ENCODE measurements around the gene ODC1.

ODC1 gene

DNA sequence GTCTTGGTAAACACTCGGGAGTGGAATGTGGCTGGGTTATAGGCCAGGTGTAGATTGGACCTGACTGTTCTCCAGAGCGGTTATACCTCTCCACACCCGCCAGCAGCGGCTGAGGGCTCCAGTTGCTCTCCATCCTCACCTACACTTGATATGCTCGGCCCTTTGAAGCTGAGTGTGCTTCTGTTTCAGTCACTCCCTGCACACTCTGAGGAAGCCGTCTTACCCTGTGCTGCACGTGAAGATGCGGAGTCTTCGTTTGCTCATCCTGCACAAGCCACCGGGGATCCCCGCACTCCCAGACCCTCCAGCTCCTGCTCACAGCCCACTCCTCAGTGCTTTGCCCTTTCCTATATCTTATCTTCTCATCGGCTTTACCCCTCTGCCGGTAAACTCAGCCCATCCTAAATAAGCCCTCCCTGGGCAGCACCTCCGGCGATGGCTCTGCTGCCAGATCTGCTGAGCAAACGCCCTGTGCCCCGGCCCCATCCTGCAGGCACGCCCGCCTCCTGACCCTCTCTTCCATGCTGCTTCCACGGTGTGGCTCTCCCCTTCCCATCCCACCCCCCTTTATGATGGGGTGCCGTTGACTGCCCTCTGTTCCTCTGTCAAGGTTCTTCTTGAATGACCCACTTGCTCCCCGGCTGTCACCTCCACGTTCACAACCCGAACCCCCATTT lies 47.3 kb upstream of the ODC1 start:
- Histone ChIP-seq H3K27ac (ENCODE audit: low read depth, low read length) (no peak overlapping the region), H3F3A (ENCODE audit: insufficient read depth) (no peaks in the 10 kb centered on the region), H2AFZ (ENCODE audit: low read depth, low read length, severe bottlenecking) (no peak overlapping the region), H4K20me1 (ENCODE audit: low read depth, low read length) (no peaks in the 10 kb centered on the region), H3K9me2 (replicated peaks; ENCODE audit: insufficient read depth, low read length) (no peaks in the 10 kb centered on the region), H3K36me3 (ENCODE audit: low read length) (no peaks in the 10 kb centered on the region), H3K9ac (ENCODE audit: low read length) (no peak overlapping the region), H3K79me2 (ENCODE audit: insufficient read depth, low read length) (no peaks in the 10 kb centered on the region), H3K4me3 (ENCODE audit: insufficient read depth, low read length, poor library complexity, severe bottlenecking) (no peak overlapping the region), H3K27me3 (ENCODE audit: low read length) (no peaks in the 10 kb centered on the region; the same call in 1 of the 2 replicates), H3K4me2 (ENCODE audit: low read depth, low read length, poor library complexity, severe bottlenecking) (no peak overlapping the region), H3K9me3 (ENCODE audit: insufficient read depth, low read length) (no peaks in the 10 kb centered on the region)
- no peak for TF ChIP-seq EZH2phosphoT487 (conservative IDR thresholded peaks at IDR 0.05; ENCODE audit: low read length)
- TF ChIP-seq CTCF (IDR thresholded peaks at IDR 0.05; ENCODE audit: insufficient read depth, low read length, poor library complexity, severe bottlenecking), result no peak

- Histone ChIP-seq H3K9me2 (replicated peaks; ENCODE audit: insufficient read depth, low read length) (no peaks in the 10 kb centered on the region), H3K9ac (ENCODE audit: low read length) (no peak overlapping the region), H3K27ac (ENCODE audit: low read depth, low read length) (no peak overlapping the region), H2AFZ (ENCODE audit: low read depth, low read length, severe bottlenecking) (no peak overlapping the region), H3K4me2 (ENCODE audit: low read depth, low read length, poor library complexity, severe bottlenecking) (no peak overlapping the region), H3K79me2 (ENCODE audit: insufficient read depth, low read length) (no peaks in the 10 kb centered on the region), H3K27me3 (ENCODE audit: low read length) (no peaks in the 10 kb centered on the region; the same call in 1 of the 2 replicates), H3K4me3 (ENCODE audit: insufficient read depth, low read length, poor library complexity, severe bottlenecking) (no peak overlapping the region), H4K20me1 (ENCODE audit: low read depth, low read length) (no peaks in the 10 kb centered on the region), H3K36me3 (ENCODE audit: low read length) (no peaks in the 10 kb centered on the region), H3F3A (ENCODE audit: insufficient read depth) (no peaks in the 10 kb centered on the region), H3K9me3 (ENCODE audit: insufficient read depth, low read length) (no peaks in the 10 kb centered on the region)
- TF ChIP-seq CTCF (IDR thresholded peaks at IDR 0.05; ENCODE audit: insufficient read depth, low read length, poor library complexity, severe bottlenecking) (no peak), EZH2phosphoT487 (conservative IDR thresholded peaks at IDR 0.05; ENCODE audit: low read length) (no peak)
These were observed 46.4 kb upstream of the ODC1 start for GRCh38 chr2:10494351-10495066.

DNA sequence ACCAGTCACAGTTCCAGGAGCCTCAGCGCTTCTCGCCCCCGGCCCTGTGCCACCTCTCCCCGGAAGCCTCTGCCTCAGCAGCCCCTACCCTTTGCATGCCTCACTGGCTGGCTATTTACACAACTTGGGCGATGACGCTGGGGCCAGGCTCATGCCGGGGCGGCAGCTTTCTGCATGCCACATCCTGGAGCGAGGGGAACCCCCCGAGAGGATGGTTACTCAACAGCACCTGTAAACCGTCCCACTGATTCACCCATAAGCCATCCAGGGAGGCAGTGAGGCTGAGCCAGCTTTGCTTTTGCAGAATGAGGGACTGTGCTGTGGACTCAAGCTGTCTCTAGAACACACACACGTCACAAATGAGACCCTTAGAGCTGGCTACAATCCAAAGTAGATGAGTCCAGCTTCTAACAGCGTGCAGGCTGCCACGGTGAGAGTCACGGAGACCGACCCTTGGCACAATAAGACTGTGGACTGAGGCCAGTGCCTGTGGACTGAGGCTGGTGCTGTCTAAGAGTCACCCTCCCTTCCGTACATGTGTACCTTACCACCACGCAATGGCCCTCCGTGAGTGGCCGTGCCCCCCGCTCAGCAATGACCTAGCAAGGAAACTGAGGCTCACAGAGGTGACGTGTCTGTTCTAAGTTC lies 45.6 kb upstream of the ODC1 start:
- TF ChIP-seq EZH2phosphoT487 (conservative IDR thresholded peaks at IDR 0.05; ENCODE audit: low read length) (no peak), CTCF (IDR thresholded peaks at IDR 0.05; ENCODE audit: insufficient read depth, low read length, poor library complexity, severe bottlenecking) (no peak)
- Histone ChIP-seq H3K9me3 (ENCODE audit: insufficient read depth, low read length) (no peaks in the 10 kb centered on the region), H3K36me3 (ENCODE audit: low read length) (no peaks in the 10 kb centered on the region), H3K27me3 (ENCODE audit: low read length) (no peaks in the 10 kb centered on the region; the same call in 1 of the 2 replicates), H3K79me2 (ENCODE audit: insufficient read depth, low read length) (no peaks in the 10 kb centered on the region), H3K9me2 (replicated peaks; ENCODE audit: insufficient read depth, low read length) (no peaks in the 10 kb centered on the region), H4K20me1 (ENCODE audit: low read depth, low read length) (no peaks in the 10 kb centered on the region), H3K9ac (ENCODE audit: low read length) (no peak overlapping the region), H3K4me3 (ENCODE audit: insufficient read depth, low read length, poor library complexity, severe bottlenecking) (no peak overlapping the region), H3K4me2 (ENCODE audit: low read depth, low read length, poor library complexity, severe bottlenecking) (no peak overlapping the region), H3K27ac (ENCODE audit: low read depth, low read length) (no peak overlapping the region), H2AFZ (ENCODE audit: low read depth, low read length, severe bottlenecking) (no peak overlapping the region), H3F3A (ENCODE audit: insufficient read depth) (no peaks in the 10 kb centered on the region)

Data from SU-DHL-6 (cell line).